ENCODE measurements around the gene ARF6.

Gene ARF6

GRCh38 chr14:49926803-49927202 is 33.9 kb downstream of the ARF6 start:
- ATAC-seq, result no peak
- TF ChIP-seq BACH2 (CRISPR knock-in tag; IDR thresholded peaks at IDR 0.05; ENCODE audit: borderline replicate concordance), result no peak
- TF ChIP-seq TCF4 (CRISPR knock-in tag; IDR thresholded peaks at IDR 0.05; ENCODE audit: borderline replicate concordance), result no peak
- no peak for TF ChIP-seq POU6F1 (CRISPR knock-in tag; IDR thresholded peaks at IDR 0.05; ENCODE audit: borderline replicate concordance, low read depth)
- no peak for TF ChIP-seq ZFP30 (CRISPR knock-in tag; IDR thresholded peaks at IDR 0.05)
- no peak for TF ChIP-seq ISL1 (CRISPR knock-in tag; IDR thresholded peaks at IDR 0.05)
- TF ChIP-seq PPARA (CRISPR knock-in tag; IDR thresholded peaks at IDR 0.05; ENCODE audit: borderline replicate concordance), result no peak
- no peak for TF ChIP-seq ZNF565 (CRISPR knock-in tag; conservative IDR thresholded peaks at IDR 0.05; ENCODE audit: low read depth)
- no peak for TF ChIP-seq ZNF70 (CRISPR knock-in tag; IDR thresholded peaks at IDR 0.05)
- no peak for TF ChIP-seq ZFP3 (CRISPR knock-in tag; IDR thresholded peaks at IDR 0.05)
- no peak for TF ChIP-seq GLIS3 (CRISPR knock-in tag; IDR thresholded peaks at IDR 0.05)
- TF ChIP-seq CSDC2 (CRISPR knock-in tag; IDR thresholded peaks at IDR 0.05), result no peak
- TF ChIP-seq ZNF8 (CRISPR knock-in tag; IDR thresholded peaks at IDR 0.05), result no peak
- no peak for TF ChIP-seq ARNTL (CRISPR knock-in tag; IDR thresholded peaks at IDR 0.05; ENCODE audit: borderline replicate concordance, low read depth)
- no peak for TF ChIP-seq RARB (CRISPR knock-in tag; IDR thresholded peaks at IDR 0.05)
- TF ChIP-seq ZC3H10 (CRISPR knock-in tag; IDR thresholded peaks at IDR 0.05), result no peak
- no peak for TF ChIP-seq TOX (CRISPR knock-in tag; IDR thresholded peaks at IDR 0.05; ENCODE audit: borderline replicate concordance)
- TF ChIP-seq, protein P1, sequence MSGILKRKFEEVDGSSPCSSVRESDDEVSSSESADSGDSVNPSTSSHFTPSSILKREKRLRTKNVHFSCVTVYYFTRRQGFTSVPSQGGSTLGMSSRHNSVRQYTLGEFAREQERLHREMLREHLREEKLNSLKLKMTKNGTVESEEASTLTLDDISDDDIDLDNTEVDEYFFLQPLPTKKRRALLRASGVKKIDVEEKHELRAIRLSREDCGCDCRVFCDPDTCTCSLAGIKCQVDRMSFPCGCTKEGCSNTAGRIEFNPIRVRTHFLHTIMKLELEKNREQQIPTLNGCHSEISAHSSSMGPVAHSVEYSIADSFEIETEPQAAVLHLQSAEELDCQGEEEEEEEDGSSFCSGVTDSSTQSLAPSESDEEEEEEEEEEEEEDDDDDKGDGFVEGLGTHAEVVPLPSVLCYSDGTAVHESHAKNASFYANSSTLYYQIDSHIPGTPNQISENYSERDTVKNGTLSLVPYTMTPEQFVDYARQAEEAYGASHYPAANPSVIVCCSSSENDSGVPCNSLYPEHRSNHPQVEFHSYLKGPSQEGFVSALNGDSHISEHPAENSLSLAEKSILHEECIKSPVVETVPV (CRISPR knock-in tag; IDR thresholded peaks at IDR 0.05), result no peak

- ATAC-seq, result no peak
- no peak for TF ChIP-seq TOX (CRISPR knock-in tag; IDR thresholded peaks at IDR 0.05; ENCODE audit: borderline replicate concordance)
- no peak for TF ChIP-seq ISL1 (CRISPR knock-in tag; IDR thresholded peaks at IDR 0.05)
- TF ChIP-seq ZFP30 (CRISPR knock-in tag; IDR thresholded peaks at IDR 0.05), result no peak
- no peak for TF ChIP-seq ESRRG (CRISPR knock-in tag; IDR thresholded peaks at IDR 0.05)
- TF ChIP-seq TSHZ2 (CRISPR knock-in tag; IDR thresholded peaks at IDR 0.05), result no peak
- no peak for TF ChIP-seq RARB (CRISPR knock-in tag; IDR thresholded peaks at IDR 0.05)
- TF ChIP-seq BACH2 (CRISPR knock-in tag; IDR thresholded peaks at IDR 0.05; ENCODE audit: borderline replicate concordance), result no peak
- TF ChIP-seq PATZ1 (CRISPR knock-in tag; IDR thresholded peaks at IDR 0.05; ENCODE audit: borderline replicate concordance), result no peak
- no peak for TF ChIP-seq CSDC2 (CRISPR knock-in tag; IDR thresholded peaks at IDR 0.05)
- TF ChIP-seq TCF4 (CRISPR knock-in tag; IDR thresholded peaks at IDR 0.05; ENCODE audit: borderline replicate concordance), result no peak
Measured at GRCh38 chr14:49928015-49928414, 35.1 kb downstream of the ARF6 start.

GRCh38 chr14:49930720-49931119 is 37.8 kb downstream of the ARF6 start:
- no peak for ATAC-seq
- TF ChIP-seq BACH2 (CRISPR knock-in tag; IDR thresholded peaks at IDR 0.05; ENCODE audit: borderline replicate concordance) (no peak), ZNF8 (CRISPR knock-in tag; IDR thresholded peaks at IDR 0.05) (no peak), OSR1 (CRISPR knock-in tag; IDR thresholded peaks at IDR 0.05) (no peak), ZNF70 (CRISPR knock-in tag; IDR thresholded peaks at IDR 0.05) (no peak), TCF4 (CRISPR knock-in tag; IDR thresholded peaks at IDR 0.05; ENCODE audit: borderline replicate concordance) (no peak), GLIS3 (CRISPR knock-in tag; IDR thresholded peaks at IDR 0.05) (no peak), ZFP30 (CRISPR knock-in tag; IDR thresholded peaks at IDR 0.05) (no peak), POU6F1 (CRISPR knock-in tag; IDR thresholded peaks at IDR 0.05; ENCODE audit: borderline replicate concordance, low read depth) (no peak), PPARA (CRISPR knock-in tag; IDR thresholded peaks at IDR 0.05; ENCODE audit: borderline replicate concordance) (no peak), SNAI2 (CRISPR knock-in tag; IDR thresholded peaks at IDR 0.05) (no peak), ESRRG (CRISPR knock-in tag; IDR thresholded peaks at IDR 0.05) (no peak), ISL1 (CRISPR knock-in tag; IDR thresholded peaks at IDR 0.05) (no peak), ZNF565 (CRISPR knock-in tag; conservative IDR thresholded peaks at IDR 0.05; ENCODE audit: low read depth) (no peak), PATZ1 (CRISPR knock-in tag; IDR thresholded peaks at IDR 0.05; ENCODE audit: borderline replicate concordance) (no peak), ARNTL (CRISPR knock-in tag; IDR thresholded peaks at IDR 0.05; ENCODE audit: borderline replicate concordance, low read depth) (no peak), RARB (CRISPR knock-in tag; IDR thresholded peaks at IDR 0.05) (no peak), ZC3H10 (CRISPR knock-in tag; IDR thresholded peaks at IDR 0.05) (no peak), ZFP3 (CRISPR knock-in tag; IDR thresholded peaks at IDR 0.05) (no peak)
- TF ChIP-seq, protein P2, sequence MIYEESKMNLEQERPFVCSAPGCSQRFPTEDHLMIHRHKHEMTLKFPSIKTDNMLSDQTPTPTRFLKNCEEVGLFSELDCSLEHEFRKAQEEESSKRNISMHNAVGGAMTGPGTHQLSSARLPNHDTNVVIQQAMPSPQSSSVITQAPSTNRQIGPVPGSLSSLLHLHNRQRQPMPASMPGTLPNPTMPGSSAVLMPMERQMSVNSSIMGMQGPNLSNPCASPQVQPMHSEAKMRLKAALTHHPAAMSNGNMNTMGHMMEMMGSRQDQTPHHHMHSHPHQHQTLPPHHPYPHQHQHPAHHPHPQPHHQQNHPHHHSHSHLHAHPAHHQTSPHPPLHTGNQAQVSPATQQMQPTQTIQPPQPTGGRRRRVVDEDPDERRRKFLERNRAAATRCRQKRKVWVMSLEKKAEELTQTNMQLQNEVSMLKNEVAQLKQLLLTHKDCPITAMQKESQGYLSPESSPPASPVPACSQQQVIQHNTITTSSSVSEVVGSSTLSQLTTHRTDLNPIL (CRISPR knock-in tag; IDR thresholded peaks at IDR 0.05; ENCODE audit: low read depth), result no peak
